ENCODE measurements around the gene TEX10.

The TEX10 gene

GRCh38 chr9:100286257-100286656 is 66.5 kb downstream of the TEX10 start:
- peaks cover 85% of the 10 kb centered on the region for H3K36me3 ChIP-seq (ENCODE audit: control insufficient read depth, insufficient read depth, low read length)
- no peak overlapping the region for H3K27ac ChIP-seq (ENCODE audit: low read depth, low read length, severe bottlenecking)
- no peak overlapping the region for H3K4me3 ChIP-seq (ENCODE audit: extremely low read depth, insufficient read depth, low read length, poor library complexity, severe bottlenecking)
- no peaks in the 10 kb centered on the region for H3K4me1 ChIP-seq (ENCODE audit: control insufficient read depth, insufficient read depth, low read length, poor library complexity, severe bottlenecking)
- H3K9me3 ChIP-seq (ENCODE audit: control insufficient read depth, low read length), result peaks cover 15% of the 10 kb centered on the region
- 86 to 100% methylated on average over 4 of the region's 6 CpGs for WGBS, 2 experiments (ENCODE audit: insufficient coverage in 2 of 2)

- H3K27ac ChIP-seq (ENCODE audit: low read depth, low read length, severe bottlenecking), result no peak overlapping the region
- H3K4me3 ChIP-seq (ENCODE audit: extremely low read depth, insufficient read depth, low read length, poor library complexity, severe bottlenecking), result no peak overlapping the region
- peaks cover 15% of the 10 kb centered on the region for H3K9me3 ChIP-seq (ENCODE audit: control insufficient read depth, low read length)
- peaks cover 78% of the 10 kb centered on the region for H3K36me3 ChIP-seq (ENCODE audit: control insufficient read depth, insufficient read depth, low read length)
- 94 to 96% methylated on average over 5 to 7 of the region's 7 CpGs for WGBS, 2 experiments (ENCODE audit: insufficient coverage in 2 of 2)
- no peaks in the 10 kb centered on the region for H3K4me1 ChIP-seq (ENCODE audit: control insufficient read depth, insufficient read depth, low read length, poor library complexity, severe bottlenecking)
Measured at GRCh38 chr9:100285601-100286000, 67.1 kb downstream of the TEX10 start.

GRCh38 chr9:100285080-100285479 is 67.7 kb downstream of the TEX10 start:
- Histone ChIP-seq H3K9me3 (ENCODE audit: control insufficient read depth, low read length) (peaks cover 15% of the 10 kb centered on the region), H3K27ac (ENCODE audit: low read depth, low read length, severe bottlenecking) (no peak overlapping the region), H3K4me1 (ENCODE audit: control insufficient read depth, insufficient read depth, low read length, poor library complexity, severe bottlenecking) (no peaks in the 10 kb centered on the region), H3K36me3 (ENCODE audit: control insufficient read depth, insufficient read depth, low read length) (peaks cover 76% of the 10 kb centered on the region), H3K4me3 (ENCODE audit: extremely low read depth, insufficient read depth, low read length, poor library complexity, severe bottlenecking) (no peak overlapping the region)

GRCh38 chr9:100284247-100284646 is 68.5 kb downstream of the TEX10 start:
- WGBS, 2 experiments (ENCODE audit: insufficient coverage in 2 of 2), result 88 to 94% methylated on average over 6 to 7 of the region's 7 CpGs
- H3K9me3 ChIP-seq (ENCODE audit: control insufficient read depth, low read length), result peaks cover 15% of the 10 kb centered on the region
- H3K4me1 ChIP-seq (ENCODE audit: control insufficient read depth, insufficient read depth, low read length, poor library complexity, severe bottlenecking), result no peaks in the 10 kb centered on the region
- peaks cover 74% of the 10 kb centered on the region for H3K36me3 ChIP-seq (ENCODE audit: control insufficient read depth, insufficient read depth, low read length)
- no peak overlapping the region for H3K4me3 ChIP-seq (ENCODE audit: extremely low read depth, insufficient read depth, low read length, poor library complexity, severe bottlenecking)
- H3K27ac ChIP-seq (ENCODE audit: low read depth, low read length, severe bottlenecking), result no peak overlapping the region

GRCh38 chr9:100282388-100282719 is 70.4 kb downstream of the TEX10 start:
- WGBS, 2 experiments (ENCODE audit: insufficient coverage in 2 of 2), result 96 to 99% methylated on average over 3 to 4 of the region's 4 CpGs
- H3K4me3 ChIP-seq (ENCODE audit: extremely low read depth, insufficient read depth, low read length, poor library complexity, severe bottlenecking), result no peak overlapping the region
- H3K4me1 ChIP-seq (ENCODE audit: control insufficient read depth, insufficient read depth, low read length, poor library complexity, severe bottlenecking), result no peaks in the 10 kb centered on the region
- peaks cover 9% of the 10 kb centered on the region for H3K9me3 ChIP-seq (ENCODE audit: control insufficient read depth, low read length)
- peaks cover 71% of the 10 kb centered on the region for H3K36me3 ChIP-seq (ENCODE audit: control insufficient read depth, insufficient read depth, low read length)
- no peak overlapping the region for H3K27ac ChIP-seq (ENCODE audit: low read depth, low read length, severe bottlenecking)

- no peaks in the 10 kb centered on the region for H3K4me1 ChIP-seq (ENCODE audit: control insufficient read depth, insufficient read depth, low read length, poor library complexity, severe bottlenecking)
- no peak overlapping the region for H3K27ac ChIP-seq (ENCODE audit: low read depth, low read length, severe bottlenecking)
- H3K9me3 ChIP-seq (ENCODE audit: control insufficient read depth, low read length), result peaks cover 9% of the 10 kb centered on the region
- H3K4me3 ChIP-seq (ENCODE audit: extremely low read depth, insufficient read depth, low read length, poor library complexity, severe bottlenecking), result no peak overlapping the region
- peaks cover 71% of the 10 kb centered on the region for H3K36me3 ChIP-seq (ENCODE audit: control insufficient read depth, insufficient read depth, low read length)
- 96 to 100% methylated on average over 2 to 6 of the region's 7 CpGs for WGBS, 2 experiments (ENCODE audit: insufficient coverage in 2 of 2)
Measured at GRCh38 chr9:100281676-100282387, 70.9 kb downstream of the TEX10 start.

GRCh38 chr9:100281066-100281465 is 71.7 kb downstream of the TEX10 start:
- WGBS, 2 experiments (ENCODE audit: insufficient coverage in 2 of 2), result 90 to 92% methylated on average over 1 to 2 of the region's 2 CpGs
- peaks cover 71% of the 10 kb centered on the region for H3K36me3 ChIP-seq (ENCODE audit: control insufficient read depth, insufficient read depth, low read length)
- H3K27ac ChIP-seq (ENCODE audit: low read depth, low read length, severe bottlenecking), result no peak overlapping the region
- H3K4me3 ChIP-seq (ENCODE audit: extremely low read depth, insufficient read depth, low read length, poor library complexity, severe bottlenecking), result no peak overlapping the region
- no peaks in the 10 kb centered on the region for H3K4me1 ChIP-seq (ENCODE audit: control insufficient read depth, insufficient read depth, low read length, poor library complexity, severe bottlenecking)
- peaks cover 9% of the 10 kb centered on the region for H3K9me3 ChIP-seq (ENCODE audit: control insufficient read depth, low read length)

GRCh38 chr9:100277166-100277979 is 75.4 kb downstream of the TEX10 start:
- 93 to 100% methylated on average over 1 to 2 of the region's 5 CpGs for WGBS, 2 experiments (ENCODE audit: insufficient coverage in 2 of 2)
- Histone ChIP-seq H3K4me3 (ENCODE audit: extremely low read depth, insufficient read depth, low read length, poor library complexity, severe bottlenecking) (no peak overlapping the region), H3K27ac (ENCODE audit: low read depth, low read length, severe bottlenecking) (no peak overlapping the region), H3K4me1 (ENCODE audit: control insufficient read depth, insufficient read depth, low read length, poor library complexity, severe bottlenecking) (no peaks in the 10 kb centered on the region), H3K9me3 (ENCODE audit: control insufficient read depth, low read length) (no peaks in the 10 kb centered on the region), H3K36me3 (ENCODE audit: control insufficient read depth, insufficient read depth, low read length) (peaks cover 70% of the 10 kb centered on the region)

GRCh38 chr9:100269656-100270055 is 83.1 kb downstream of the TEX10 start:
- Histone ChIP-seq H3K36me3 (ENCODE audit: control insufficient read depth, insufficient read depth, low read length) (peaks cover 24% of the 10 kb centered on the region), H3K4me1 (ENCODE audit: control insufficient read depth, insufficient read depth, low read length, poor library complexity, severe bottlenecking) (no peaks in the 10 kb centered on the region), H3K4me3 (ENCODE audit: extremely low read depth, insufficient read depth, low read length, poor library complexity, severe bottlenecking) (no peak overlapping the region), H3K9me3 (ENCODE audit: control insufficient read depth, low read length) (no peaks in the 10 kb centered on the region), H3K27ac (ENCODE audit: low read depth, low read length, severe bottlenecking) (no peak overlapping the region)
- no CpG with 5 or more reads among the region's 1 CpG for WGBS, 2 experiments (ENCODE audit: insufficient coverage in 2 of 2)

- no peak overlapping the region for H3K4me3 ChIP-seq (ENCODE audit: extremely low read depth, insufficient read depth, low read length, poor library complexity, severe bottlenecking)
- WGBS, 2 experiments (ENCODE audit: insufficient coverage in 2 of 2), result 91 to 100% methylated on average over 2 to 3 of the region's 4 CpGs
- peaks cover 17% of the 10 kb centered on the region for H3K36me3 ChIP-seq (ENCODE audit: control insufficient read depth, insufficient read depth, low read length)
- no peaks in the 10 kb centered on the region for H3K9me3 ChIP-seq (ENCODE audit: control insufficient read depth, low read length)
- H3K4me1 ChIP-seq (ENCODE audit: control insufficient read depth, insufficient read depth, low read length, poor library complexity, severe bottlenecking), result no peaks in the 10 kb centered on the region
- no peak overlapping the region for H3K27ac ChIP-seq (ENCODE audit: low read depth, low read length, severe bottlenecking)
Measured at GRCh38 chr9:100268271-100268670, 84.5 kb downstream of the TEX10 start.

GRCh38 chr9:100267211-100267610 is 85.5 kb downstream of the TEX10 start:
- H3K36me3 ChIP-seq (ENCODE audit: control insufficient read depth, insufficient read depth, low read length), result peaks cover 15% of the 10 kb centered on the region
- no peaks in the 10 kb centered on the region for H3K9me3 ChIP-seq (ENCODE audit: control insufficient read depth, low read length)
- H3K27ac ChIP-seq (ENCODE audit: low read depth, low read length, severe bottlenecking), result no peak overlapping the region
- H3K4me3 ChIP-seq (ENCODE audit: extremely low read depth, insufficient read depth, low read length, poor library complexity, severe bottlenecking), result no peak overlapping the region
- H3K4me1 ChIP-seq (ENCODE audit: control insufficient read depth, insufficient read depth, low read length, poor library complexity, severe bottlenecking), result no peaks in the 10 kb centered on the region
- no CpG with 5 or more reads among the region's 3 CpGs for WGBS, 2 experiments (ENCODE audit: insufficient coverage in 2 of 2)

All from mesodermal cell (in vitro differentiated cells).